GM19452 (cell line): ENCODE measurements around the gene CREB5.

Experiments used
- ATAC-seq: cut with Tn5 transposase; IDR thresholded peaks from one replicate; pipeline ENCODE4 v1.9.1; 2021; ENCODE audit not compliant: unreplicated experiment

The CREB5 gene

DNA sequence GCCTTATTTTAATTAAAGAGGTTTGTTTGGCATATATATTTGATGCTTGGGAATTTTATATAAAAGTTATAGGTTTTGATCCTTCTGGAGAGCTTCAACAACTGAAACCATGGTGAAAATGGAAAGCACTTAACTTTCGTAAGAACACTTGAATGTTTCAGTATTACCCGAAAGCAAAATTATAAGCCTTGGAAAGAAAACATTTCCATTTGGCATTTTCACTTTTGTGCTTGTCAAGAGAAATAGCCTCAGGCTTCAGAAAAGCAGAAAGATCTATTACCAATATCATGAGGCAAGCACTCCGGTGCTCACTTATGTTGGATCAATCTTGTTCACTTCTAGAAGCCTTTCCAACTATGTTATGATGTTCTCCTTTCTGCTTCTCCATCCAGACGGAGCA, 289.9 kb downstream of the CREB5 start:
- ATAC-seq: no peak

DNA sequence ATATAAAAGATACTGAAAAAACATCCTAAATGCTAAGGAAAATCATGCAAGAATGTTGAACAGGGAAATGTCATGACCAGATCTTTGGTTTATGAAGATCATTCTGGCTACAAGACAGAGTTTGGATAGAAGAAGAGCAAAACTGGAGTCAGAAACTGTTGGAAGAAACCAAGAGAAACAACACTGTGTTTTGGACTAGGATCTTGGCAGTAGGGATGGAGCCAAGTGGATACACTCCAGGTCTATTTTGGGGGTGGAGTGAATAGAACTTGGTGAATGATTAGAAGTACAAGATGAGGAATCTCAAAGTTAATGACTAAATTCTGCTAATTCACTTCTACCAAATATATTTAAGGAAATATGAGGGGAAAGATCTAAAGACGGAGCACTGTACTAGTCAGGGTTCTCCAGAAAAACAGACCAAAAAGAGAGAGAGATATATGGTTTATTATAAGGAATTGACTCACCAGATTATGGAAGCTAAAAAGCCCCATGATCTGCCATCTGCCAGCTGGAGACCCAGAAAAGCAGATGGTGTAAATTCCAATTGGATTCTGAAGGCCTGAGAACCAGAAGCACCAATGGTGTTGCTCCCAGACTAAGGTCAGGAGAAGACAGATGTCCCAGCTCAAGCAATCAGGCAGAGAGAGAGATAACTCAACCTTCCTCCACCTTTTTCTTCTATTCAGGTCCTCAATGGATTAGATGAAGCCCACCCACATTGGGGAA, 290.9 kb downstream of the CREB5 start:
- no peak for ATAC-seq

GRCh38 chr7:28704706-28705105, 292.4 kb downstream of the CREB5 start:
- ATAC-seq: no peak

- peak; percentile 97 for ATAC-seq
Observed at GRCh38 chr7:28705350-28705749, 293.0 kb downstream of the CREB5 start.

DNA sequence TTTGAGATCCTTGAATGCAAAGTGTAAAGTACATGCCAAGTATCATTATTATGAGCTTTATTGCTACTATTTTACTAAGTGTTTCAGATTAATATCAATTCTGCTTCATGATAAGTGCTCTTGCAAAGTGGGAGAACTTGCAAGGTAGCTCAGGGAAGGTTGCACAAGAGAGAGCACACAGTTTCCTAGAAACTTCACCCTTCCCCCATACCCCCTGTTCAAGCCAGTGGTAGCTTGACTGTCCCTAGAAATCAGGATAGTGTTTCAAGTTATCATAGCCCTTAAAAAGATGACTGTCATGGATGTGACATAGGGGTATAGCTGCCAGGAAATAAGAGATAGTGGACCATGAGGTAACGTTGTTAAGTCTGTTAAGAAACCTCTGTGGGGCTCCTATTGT, 294.3 kb downstream of the CREB5 start:
- ATAC-seq: no peak

GRCh38 chr7:28707291-28707690, 295.0 kb downstream of the CREB5 start:
- no peak for ATAC-seq

- no peak for ATAC-seq
Observed at GRCh38 chr7:28708033-28708951, 296.0 kb downstream of the CREB5 start.

DNA sequence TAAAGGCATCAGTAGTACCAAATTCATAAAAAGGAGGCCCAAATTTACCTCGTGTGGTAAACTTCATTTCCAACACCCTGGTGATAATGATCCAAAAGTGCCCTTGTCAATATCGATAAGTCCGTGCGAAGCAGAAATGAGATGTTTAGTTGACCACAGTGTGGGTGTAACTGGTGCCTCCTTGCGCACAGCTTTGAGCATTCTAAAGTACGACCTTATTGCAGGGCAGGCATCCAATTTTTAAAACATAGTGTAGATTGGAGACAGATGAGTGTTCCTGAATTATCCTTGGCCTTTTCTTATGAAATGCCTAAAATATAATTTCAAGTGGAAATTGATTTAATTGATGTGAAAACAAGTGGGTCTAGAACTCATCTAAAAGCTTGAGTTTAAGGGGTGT, 297.4 kb downstream of the CREB5 start:
- no peak for ATAC-seq

DNA sequence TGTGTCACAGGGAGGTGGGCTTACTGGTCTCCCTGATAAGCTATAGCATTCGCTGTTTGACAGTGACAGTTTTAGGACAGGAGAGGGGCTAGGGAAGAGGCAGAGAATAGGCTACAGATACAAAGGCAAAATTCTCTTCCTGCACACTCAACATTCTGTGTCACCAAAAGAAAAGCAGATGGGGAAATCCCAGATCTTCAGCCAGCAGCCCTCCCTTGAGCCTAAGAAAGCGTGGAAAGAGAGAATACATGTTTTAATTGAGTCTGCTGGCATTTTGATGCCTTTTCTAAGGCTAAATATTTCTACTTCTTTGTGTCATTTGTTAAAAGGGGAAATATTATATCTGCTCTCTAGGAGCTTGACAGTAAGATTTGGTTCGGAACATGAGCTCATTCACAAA, 298.8 kb downstream of the CREB5 start:
- ATAC-seq: no peak

- no peak for ATAC-seq
Observed at GRCh38 chr7:28714459-28715120, 302.3 kb downstream of the CREB5 start.

GRCh38 chr7:28717445-28718054, 305.2 kb downstream of the CREB5 start:
- no peak for ATAC-seq

DNA sequence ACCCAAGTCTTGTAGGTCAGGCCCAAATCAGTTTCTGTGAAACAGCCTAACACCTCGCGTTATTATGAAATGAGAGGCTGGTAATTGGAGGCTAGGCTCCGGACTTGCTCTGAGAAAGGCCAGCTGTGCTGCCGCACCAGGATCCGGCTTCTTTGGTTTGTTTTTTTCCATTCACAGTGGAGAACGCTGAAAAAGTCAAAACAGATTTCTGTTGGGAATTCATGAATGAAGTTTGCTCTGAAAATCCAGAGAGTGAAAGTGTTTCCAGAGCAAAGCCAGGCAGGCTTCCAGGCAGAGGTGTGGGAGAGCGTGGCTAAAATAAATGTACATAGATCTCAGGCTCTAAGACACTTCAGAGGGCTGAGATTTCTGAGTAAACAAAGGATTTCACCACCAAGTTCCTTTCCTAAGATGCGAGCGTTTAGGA, 305.8 kb downstream of the CREB5 start:
- ATAC-seq: no peak

DNA sequence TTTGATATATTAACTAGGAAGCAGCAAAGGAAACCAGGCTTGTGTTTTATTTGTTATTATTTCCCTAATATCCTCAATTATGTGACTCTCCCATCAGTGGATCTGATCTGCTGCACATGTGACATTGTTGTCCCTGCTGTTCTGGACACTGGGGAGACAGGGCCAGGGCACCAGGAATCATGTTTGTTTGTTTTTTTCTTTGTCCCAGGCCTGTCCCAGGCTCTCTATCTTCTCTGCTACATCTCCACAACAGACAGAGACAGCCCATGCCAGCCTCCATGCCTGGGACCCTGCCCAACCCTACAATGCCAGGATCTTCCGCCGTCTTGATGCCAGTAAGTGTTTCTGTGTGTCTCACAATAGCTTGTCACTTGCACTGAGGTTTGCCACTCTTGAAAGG, 306.2 kb downstream of the CREB5 start:
- ATAC-seq: no peak

DNA sequence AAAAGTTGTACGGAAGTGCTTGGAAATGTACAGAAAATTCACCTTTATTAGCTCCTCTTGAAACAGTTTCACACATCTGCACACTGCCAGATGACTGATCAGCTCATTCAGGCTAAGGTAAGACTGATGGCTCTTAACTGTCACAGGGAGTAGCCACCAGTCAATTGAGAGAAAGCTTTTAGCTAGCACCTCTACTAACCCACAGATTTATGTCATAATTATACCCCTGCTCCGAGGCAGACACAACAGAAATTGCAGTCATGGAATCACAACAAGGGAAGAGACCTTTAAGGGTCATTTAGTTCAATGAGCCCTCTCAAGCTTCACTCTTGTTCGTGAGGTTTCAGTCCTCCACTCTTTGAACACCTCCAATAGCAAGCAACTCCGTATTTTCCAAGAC, 310.4 kb downstream of the CREB5 start:
- ATAC-seq: no peak

DNA sequence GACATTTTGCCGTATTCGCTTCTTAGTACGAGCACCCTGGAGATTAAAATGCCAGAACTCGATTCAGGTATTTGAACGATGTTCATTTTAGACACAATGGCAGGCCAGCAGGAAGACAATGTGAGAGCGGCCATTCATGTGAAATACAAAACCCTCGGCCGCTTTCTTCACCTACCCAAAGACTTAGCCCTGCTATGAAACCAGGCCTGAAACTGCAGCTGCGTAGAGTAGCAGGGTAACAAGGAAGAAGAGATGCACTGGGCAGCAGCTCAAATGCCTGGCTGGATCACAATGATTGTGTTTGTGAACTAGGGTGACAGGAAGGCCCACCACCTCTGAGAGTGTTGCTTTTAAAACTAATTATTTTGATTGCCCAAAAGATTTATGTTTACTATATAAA, 311.0 kb downstream of the CREB5 start:
- no peak for ATAC-seq

DNA sequence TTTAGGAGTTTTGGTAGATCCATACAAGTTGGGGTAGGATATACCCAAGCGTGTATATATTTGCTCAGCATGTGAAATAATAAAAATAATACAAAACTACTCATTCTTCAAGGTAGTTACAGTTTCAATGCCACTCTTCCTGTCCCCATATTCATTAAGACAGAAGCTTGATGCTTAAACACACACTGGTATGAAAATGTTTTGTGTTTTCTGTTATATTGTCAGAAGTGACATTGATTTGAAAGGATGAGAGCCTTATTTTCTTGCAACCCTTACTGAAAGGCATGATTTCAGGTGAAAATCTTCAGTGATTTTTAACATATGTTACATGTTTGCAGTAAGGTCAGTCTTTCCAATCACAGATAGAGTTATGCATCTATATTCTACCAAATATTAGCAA, 312.2 kb downstream of the CREB5 start:
- no peak for ATAC-seq

DNA sequence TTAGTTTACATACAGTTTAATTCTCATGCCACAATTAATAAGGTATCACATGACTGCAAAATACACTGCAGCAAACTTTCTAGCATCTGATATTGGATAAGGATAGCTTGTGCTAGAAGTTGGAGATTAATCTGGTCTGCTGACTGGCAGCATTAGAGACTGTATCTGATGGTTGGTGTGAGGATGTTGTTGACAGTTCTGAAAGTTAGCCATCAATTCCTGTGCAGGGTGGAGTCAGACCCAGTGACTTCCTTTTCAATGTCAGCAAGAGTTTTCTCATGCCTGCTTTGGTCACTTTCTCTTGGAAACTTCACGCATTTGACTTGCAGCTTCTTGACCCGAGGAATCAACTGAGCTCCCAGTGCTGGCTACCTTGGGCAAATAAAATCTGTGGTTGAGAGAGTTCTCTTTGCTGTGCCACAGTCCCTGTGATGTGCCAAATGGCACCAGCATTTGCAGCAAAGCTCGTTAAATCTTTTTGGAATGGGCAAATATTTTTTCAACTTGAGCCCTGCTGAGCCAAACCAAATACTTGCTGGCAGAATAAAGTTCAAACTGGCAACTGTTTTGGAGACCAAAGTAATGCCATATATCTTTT, 312.8 kb downstream of the CREB5 start:
- no peak for ATAC-seq

DNA sequence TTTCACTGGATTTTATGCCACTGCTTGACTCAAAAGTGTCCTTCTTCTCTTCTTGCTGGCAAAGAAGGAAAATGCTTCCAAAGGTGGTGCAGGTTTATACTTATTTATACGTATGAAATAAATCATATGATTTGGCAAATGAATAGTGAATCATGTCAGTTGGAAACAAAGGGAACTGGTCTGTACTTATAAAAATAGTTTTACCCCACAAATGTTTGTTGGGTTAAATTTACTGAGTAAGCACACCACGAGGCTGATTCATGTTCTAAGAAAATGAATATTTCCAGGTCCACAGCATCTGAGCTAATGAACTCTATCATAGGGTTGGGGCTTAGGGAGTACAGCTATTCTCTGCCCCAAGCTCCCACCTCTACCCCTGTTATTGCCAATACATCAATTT, 313.6 kb downstream of the CREB5 start:
- ATAC-seq: no peak

GRCh38 chr7:28726555-28726954, 314.2 kb downstream of the CREB5 start:
- no peak for ATAC-seq

DNA sequence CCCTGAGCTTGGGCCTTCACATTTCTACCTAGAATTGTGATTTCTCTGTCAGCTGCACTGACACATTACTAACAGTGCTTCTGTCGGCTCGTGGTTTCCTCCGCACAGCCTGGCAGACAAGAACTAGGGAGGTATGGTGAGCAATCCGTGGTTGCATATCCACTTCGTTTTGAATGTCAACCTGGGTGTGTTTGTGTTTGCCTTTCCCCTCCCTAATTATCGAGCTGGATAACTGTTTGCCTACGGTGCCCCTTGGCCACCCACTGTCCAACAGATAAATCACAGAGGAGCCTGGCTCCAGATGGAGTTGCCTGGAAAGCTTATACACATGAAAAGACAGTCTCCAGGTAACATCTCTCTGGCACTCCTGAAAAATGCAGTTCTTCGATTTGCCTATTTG, 317.0 kb downstream of the CREB5 start:
- no peak for ATAC-seq

DNA sequence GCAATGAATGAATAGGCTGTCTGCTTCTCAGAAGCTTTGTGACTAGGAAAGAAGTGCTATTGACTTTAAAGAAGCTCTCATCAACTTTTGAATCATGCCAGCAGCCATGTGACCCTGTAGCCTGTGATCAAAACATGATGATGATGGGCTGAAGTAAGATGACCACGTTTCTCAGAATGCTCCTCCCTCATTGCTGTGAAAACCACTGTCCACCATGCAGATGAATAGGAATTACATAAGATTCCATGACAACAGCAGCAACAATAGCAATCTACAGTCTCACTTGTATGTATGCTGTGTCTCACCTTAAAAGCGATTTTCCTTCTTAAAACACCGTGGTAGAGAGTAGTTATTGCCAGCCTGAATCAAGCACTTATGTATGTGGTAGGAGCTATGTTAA, 317.4 kb downstream of the CREB5 start:
- ATAC-seq: no peak
